HG02642 (cell line): Measurements from ENCODE around the gene C1QL2.

Experiments used
- ATAC-seq: cut with Tn5 transposase; IDR thresholded peaks from one replicate; pipeline ENCODE4 v1.9.1; 2021; ENCODE audit warnings: mild to moderate bottlenecking; ENCODE audit not compliant: unreplicated experiment, poor library complexity

The C1QL2 gene

GRCh38 chr2:119158563-119159347, at the start of gene C1QL2:
Gene C1QL2 (minus strand): TSS chr2:119158751. CDS start chr2:119158269, 482 bp downstream.
- no peak for ATAC-seq

- no peak for ATAC-seq
Observed at GRCh38 chr2:119207447-119207846, 48.9 kb upstream of the C1QL2 start.

GRCh38 chr2:119206201-119206600, 47.6 kb upstream of the C1QL2 start:
- no peak for ATAC-seq

- ATAC-seq, result no peak
Observed at GRCh38 chr2:119205001-119205706, 46.6 kb upstream of the C1QL2 start.

GRCh38 chr2:119204525-119204924, 46.0 kb upstream of the C1QL2 start:
- no peak for ATAC-seq

- ATAC-seq, result no peak
Observed at GRCh38 chr2:119202610-119203310, 44.2 kb upstream of the C1QL2 start.

GRCh38 chr2:119201815-119202214, 43.3 kb upstream of the C1QL2 start:
- ATAC-seq, result no peak

GRCh38 chr2:119198240-119198840, 39.8 kb upstream of the C1QL2 start:
- no peak for ATAC-seq

- no peak for ATAC-seq
Observed at GRCh38 chr2:119197529-119198239, 39.1 kb upstream of the C1QL2 start.

GRCh38 chr2:119197126-119197405, 38.5 kb upstream of the C1QL2 start:
- no peak for ATAC-seq

- ATAC-seq, result no peak
Observed at GRCh38 chr2:119196301-119197125, 38.0 kb upstream of the C1QL2 start.

GRCh38 chr2:119195887-119196286, 37.3 kb upstream of the C1QL2 start:
- ATAC-seq, result no peak

- no peak for ATAC-seq
Observed at GRCh38 chr2:119195001-119195400, 36.5 kb upstream of the C1QL2 start.

- ATAC-seq, result no peak
Observed at GRCh38 chr2:119192893-119193292, 34.3 kb upstream of the C1QL2 start.

GRCh38 chr2:119190321-119191111, 32.0 kb upstream of the C1QL2 start:
- ATAC-seq, result no peak

GRCh38 chr2:119184512-119184911, 26.0 kb upstream of the C1QL2 start:
- ATAC-seq, result no peak

GRCh38 chr2:119181791-119182445, 23.4 kb upstream of the C1QL2 start:
- no peak for ATAC-seq

- ATAC-seq, result no peak
Observed at GRCh38 chr2:119181391-119181790, 22.8 kb upstream of the C1QL2 start.
